HG02588 (cell line): ENCODE data around the gene ZNF785.
"Not testable (repeated sequence)": the region's sequence is repeated elsewhere in the genome, so short reads cannot be mapped to it uniquely, and the experiment has no call there.

Experiments
- ATAC-seq: cut with Tn5 transposase; IDR thresholded peaks from one replicate; pipeline ENCODE4 v1.9.1; 2021; ENCODE audit warnings: mild to moderate bottlenecking, moderate library complexity; ENCODE audit not compliant: unreplicated experiment

The ZNF785 gene

GRCh38 chr16:30585400-30586191 lies at the start of gene ZNF785:
Gene ZNF785, minus strand, starts transcription at chr16:30585697. Its CDS starts 86 bp downstream, at chr16:30585611.
- ATAC-seq, result peak; percentile 90

DNA sequence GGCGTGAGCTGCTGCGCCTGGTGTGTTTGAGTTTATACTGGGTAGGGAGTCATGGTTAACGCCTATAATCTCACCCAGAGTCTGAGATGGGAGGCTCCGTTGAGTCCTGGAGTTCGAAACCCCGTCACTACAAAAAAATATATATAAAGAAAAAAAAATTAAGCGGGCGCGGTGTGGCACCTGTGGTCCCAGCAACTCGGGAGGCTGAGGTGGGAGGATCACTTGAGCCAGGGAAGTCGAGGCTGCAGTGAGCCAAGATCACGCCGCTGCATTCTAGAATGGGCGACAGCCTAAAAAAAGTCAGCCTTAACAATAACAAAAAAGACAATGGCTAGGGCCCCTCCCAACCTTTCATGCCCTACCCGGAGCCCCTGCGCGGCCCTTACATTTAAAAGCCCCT lies 48.0 kb upstream of the ZNF785 start:
- ATAC-seq, result no peak

DNA sequence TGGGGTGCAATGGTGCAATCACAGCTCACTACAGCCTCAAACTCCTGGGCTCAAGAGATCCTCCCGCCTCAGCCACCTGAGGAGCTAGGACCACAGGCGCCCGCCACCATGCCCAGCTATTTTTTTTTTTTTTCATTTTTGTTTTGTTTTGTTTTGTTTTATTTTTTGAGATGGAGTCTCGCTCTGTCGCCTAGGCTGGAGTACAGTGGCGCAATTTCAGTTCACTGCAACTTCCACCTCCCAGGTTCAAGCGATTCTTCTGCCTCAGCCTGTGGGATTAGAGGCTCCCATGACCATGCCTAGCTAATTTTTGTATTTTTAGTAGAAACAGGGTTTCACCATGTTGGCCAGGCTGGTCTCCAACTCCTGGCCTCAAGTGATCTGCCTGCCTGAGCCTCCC lies 47.0 kb upstream of the ZNF785 start:
- not testable (repeated sequence) for ATAC-seq

DNA sequence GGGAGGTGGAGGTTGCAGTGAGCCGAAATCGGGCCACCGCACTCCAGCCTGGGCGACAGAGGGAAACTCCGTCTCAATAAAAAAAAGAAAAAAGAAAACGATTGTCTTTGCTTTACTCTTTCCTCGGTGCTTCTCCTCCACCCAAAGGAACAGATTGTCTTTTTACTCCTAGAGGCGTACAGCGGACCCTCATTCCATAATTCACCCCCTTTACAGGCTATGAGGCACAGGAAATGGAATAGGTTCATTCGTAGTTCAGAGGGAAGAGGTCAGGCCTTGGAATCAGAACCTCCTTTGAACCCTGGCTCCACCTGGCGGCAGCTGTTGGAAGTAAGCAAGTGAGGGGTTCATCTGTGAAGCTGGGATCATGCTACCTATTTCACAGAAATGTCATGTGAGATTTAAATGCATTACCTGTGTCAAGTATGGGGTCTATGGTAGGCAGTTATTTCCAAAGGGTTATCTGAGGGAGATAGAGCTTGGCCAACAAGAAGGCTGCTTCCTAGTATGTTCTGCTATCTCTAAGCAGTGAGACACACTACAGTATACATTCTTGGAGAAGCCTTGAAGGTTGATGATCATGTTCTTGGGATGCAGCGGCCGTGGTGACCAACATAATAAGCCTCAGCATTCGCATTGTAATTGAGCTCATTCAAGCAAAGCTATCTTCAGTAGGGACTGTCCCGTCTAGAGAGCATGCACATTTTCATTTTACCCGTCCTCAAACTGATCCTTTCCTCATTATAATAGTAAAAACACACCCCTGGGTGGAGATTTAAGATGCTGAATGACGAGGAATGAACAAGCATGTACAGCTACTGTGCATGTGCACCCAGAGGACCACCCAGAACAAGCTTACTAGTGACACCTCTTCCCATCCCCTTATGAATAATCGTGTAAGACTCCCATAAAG lies 43.4 kb upstream of the ZNF785 start:
- no peak for ATAC-seq

DNA sequence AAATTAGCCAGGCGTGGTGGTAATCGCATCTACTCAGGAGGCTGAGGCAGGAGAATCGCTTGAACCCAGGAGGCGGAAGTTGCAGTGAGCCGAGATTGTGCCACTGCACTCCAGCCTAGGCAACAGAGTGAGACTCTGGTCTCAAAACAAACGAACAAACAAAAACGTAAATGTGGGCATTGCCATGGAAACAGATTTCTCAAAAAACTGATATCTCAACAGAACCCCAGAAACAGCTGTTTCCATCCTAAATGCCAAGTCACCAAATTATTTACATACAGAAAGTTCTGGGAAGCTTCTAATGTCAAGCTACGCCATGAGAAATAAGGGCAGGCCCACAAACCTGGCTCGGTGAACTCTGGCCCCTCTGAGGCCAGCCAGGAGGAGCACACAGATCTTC lies 40.7 kb upstream of the ZNF785 start:
- ATAC-seq, result no peak

- no peak for ATAC-seq
Measured at GRCh38 chr16:30623536-30624283, 38.2 kb upstream of the ZNF785 start.

GRCh38 chr16:30622455-30623032 lies 37.0 kb upstream of the ZNF785 start:
- ATAC-seq, result no peak

DNA sequence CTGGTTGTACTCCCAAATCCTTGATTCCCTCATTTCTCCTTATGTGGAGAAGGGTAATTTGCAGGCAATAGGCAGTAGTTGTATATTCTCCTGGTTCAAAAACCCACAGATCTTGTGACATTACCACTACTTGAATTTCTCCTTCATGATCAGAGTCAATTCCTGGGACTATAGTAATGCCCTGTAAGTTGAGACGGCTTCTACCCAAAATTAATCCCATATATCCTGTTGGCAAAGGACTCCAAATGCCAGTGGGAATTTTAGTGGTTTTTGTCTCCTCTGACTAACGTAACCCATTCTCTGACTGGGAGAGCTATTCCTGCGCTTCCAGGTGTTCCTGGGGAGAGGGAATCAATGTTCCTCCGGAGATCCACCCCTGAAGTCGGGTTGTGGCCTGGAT lies 36.3 kb upstream of the ZNF785 start:
- no peak for ATAC-seq

GRCh38 chr16:30620169-30620568 lies 34.7 kb upstream of the ZNF785 start:
- ATAC-seq, result no peak

- ATAC-seq, result no peak
Measured at GRCh38 chr16:30619638-30620037, 34.1 kb upstream of the ZNF785 start.

DNA sequence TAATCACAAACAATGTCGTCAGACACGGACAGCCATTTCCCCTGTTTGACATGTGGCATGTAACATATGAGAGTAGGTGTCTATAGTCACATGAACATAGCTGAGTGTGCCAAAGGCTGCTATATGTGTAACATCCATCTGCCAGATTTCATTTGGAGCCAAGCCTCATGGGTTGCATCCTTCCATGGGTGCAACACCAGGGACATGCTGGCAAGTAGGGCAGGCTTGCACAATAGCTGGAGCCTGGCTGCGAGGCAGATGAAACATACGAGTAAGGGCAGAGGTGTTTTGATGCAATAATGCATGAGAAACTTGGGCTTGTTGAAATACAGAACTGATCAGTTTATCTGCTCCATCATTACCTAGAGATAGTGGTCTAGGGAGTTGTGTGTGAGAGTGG lies 33.7 kb upstream of the ZNF785 start:
- ATAC-seq, result no peak

- no peak for ATAC-seq
Measured at GRCh38 chr16:30615358-30616091, 30.0 kb upstream of the ZNF785 start.

- ATAC-seq, result peak; percentile 89
Measured at GRCh38 chr16:30609926-30610839, 24.7 kb upstream of the ZNF785 start, which contains the start of gene ZNF689. Gene ZNF689, minus strand, starts transcription at chr16:30610389. Its CDS starts 348 bp downstream, at chr16:30610041.

- peak; percentile 18 for ATAC-seq
Measured at GRCh38 chr16:30609002-30609925, 23.8 kb upstream of the ZNF785 start.

DNA sequence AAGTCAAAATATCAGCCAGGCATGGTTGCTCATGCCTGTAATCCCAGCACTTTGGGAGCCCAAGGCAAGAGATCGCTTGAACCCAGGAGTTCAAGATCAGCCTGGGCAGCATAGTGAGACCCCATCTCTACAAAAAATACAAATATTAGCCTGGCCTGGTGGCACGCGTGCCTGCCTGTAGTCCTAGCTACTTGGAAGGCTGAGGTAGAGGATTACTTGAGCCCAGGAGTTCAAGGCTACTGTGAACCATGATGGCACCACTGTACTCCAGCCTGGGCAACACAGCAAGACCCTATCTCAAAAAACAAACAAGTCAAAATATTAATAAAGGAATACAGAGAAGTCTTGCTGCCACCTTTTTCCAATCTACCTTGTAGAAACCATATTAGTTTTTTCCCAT lies 20.5 kb upstream of the ZNF785 start:
- ATAC-seq, result no peak

DNA sequence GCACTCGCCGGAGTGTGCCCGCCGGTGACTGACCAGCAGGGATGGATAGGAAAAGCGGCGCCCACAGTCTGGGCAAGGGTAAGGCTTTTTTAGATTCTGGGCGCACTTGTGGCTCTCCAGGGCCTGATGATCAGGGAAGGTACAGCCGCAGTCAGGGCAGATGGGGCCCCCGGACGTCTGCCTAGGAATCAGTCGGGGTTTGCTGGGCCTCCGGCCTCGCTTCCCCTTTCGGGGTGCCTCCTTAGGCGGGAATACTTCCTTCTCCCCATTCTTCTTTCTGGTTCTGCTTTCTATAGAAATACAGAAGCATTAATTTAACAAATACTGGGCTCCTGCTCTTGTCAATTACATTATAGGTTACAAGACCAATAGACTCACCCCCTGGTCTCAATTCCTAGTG lies 19.7 kb upstream of the ZNF785 start:
- ATAC-seq, result no peak

GRCh38 chr16:30604316-30604947 lies 18.9 kb upstream of the ZNF785 start:
- ATAC-seq, result no peak

- ATAC-seq, result no peak
Measured at GRCh38 chr16:30603945-30604315, 18.4 kb upstream of the ZNF785 start.
